DOHH2 (cell line): ENCODE data around the gene RNF39.

ENCODE experiments used
- H3F3A ChIP-seq: fragments of 200-600 bp; sonication (generic), shearing (Covaris generic); 2 replicates; pipeline ENCODE4 v1.6.0; 2016; ENCODE audit warnings: antibody characterized with exemption, mild to moderate bottlenecking; ENCODE audit not compliant: control insufficient read depth, insufficient read depth
- H3K27ac ChIP-seq: fragments of 200-600 bp; sonication (generic); 2 replicates; pipeline ENCODE4 v1.5.1; 2014; ENCODE audit warnings: low read depth, mild to moderate bottlenecking, low read length, moderate library complexity
- H3K27me3 ChIP-seq: fragments of 200-600 bp; sonication (generic); 2 replicates; pipeline ENCODE4 v1.6.1; 2014; ENCODE audit warnings: mild to moderate bottlenecking, low read length, mixed read lengths; ENCODE audit not compliant: control insufficient read depth
- H3K36me3 ChIP-seq: fragments of 200-600 bp; sonication (generic); 2 replicates; pipeline ENCODE4 v1.6.1; 2014; ENCODE audit warnings: mild to moderate bottlenecking, low read length, moderate library complexity, mixed read lengths; ENCODE audit not compliant: control insufficient read depth
- H3K4me1 ChIP-seq: fragments of 200-600 bp; sonication (generic); 2 replicates; pipeline ENCODE4 v1.6.1; 2014; ENCODE audit warnings: mild to moderate bottlenecking, low read length, mixed read lengths; ENCODE audit not compliant: control insufficient read depth
- H3K4me2 ChIP-seq: fragments of 200-600 bp; sonication (generic); 2 replicates; pipeline ENCODE4 v1.6.0; 2014; ENCODE audit warnings: mild to moderate bottlenecking, low read length, moderate library complexity
- H3K4me3 ChIP-seq: fragments of 200-600 bp; sonication (generic); 2 replicates; pipeline ENCODE4 v1.5.1; 2014; ENCODE audit warnings: mild to moderate bottlenecking, low read length, mixed read lengths
- H3K79me2 ChIP-seq: fragments of 200-600 bp; sonication (generic); 2 replicates; pipeline ENCODE4 v1.6.1; 2014; ENCODE audit warnings: mild to moderate bottlenecking, low read length, mixed read lengths; ENCODE audit not compliant: control insufficient read depth
- H3K9me2 ChIP-seq: fragments of 200-600 bp; sonication (generic); replicated peaks from 2 replicates; pipeline ENCODE4 v1.6.1; 2014; ENCODE audit warnings: mild to moderate bottlenecking, low read length, mixed read lengths; ENCODE audit not compliant: control insufficient read depth
- H3K9me3 ChIP-seq: fragments of 200-600 bp; sonication (generic); 2 replicates; pipeline ENCODE4 v1.6.1; 2014; ENCODE audit warnings: antibody characterized with exemption, low read length, mixed read lengths; ENCODE audit not compliant: control insufficient read depth, insufficient read depth
- H4K20me1 ChIP-seq: fragments of 200-600 bp; sonication (generic); 2 replicates; pipeline ENCODE4 v1.6.0; 2014; ENCODE audit warnings: low read depth, mild to moderate bottlenecking, antibody characterized with exemption, low read length, moderate library complexity; ENCODE audit not compliant: control insufficient read depth, insufficient read depth
- CTCF ChIP-seq: fragments of 200-600 bp; sonication (generic); IDR thresholded peaks from one replicate; pipeline ENCODE4 v1.5.1; 2014; ENCODE audit warnings: antibody characterized with exemption, mild to moderate bottlenecking, low read depth, low read length; ENCODE audit not compliant: poor library complexity, severe bottlenecking
- EZH2phosphoT487 ChIP-seq: fragments of 200-600 bp; sonication (generic); IDR thresholded peaks from 2 replicates; pipeline ENCODE4 v1.6.1; 2017; ENCODE audit warnings: borderline replicate concordance, mild to moderate bottlenecking, antibody characterized with exemption, low read length, moderate library complexity, mixed read lengths

The RNF39 gene

DNA sequence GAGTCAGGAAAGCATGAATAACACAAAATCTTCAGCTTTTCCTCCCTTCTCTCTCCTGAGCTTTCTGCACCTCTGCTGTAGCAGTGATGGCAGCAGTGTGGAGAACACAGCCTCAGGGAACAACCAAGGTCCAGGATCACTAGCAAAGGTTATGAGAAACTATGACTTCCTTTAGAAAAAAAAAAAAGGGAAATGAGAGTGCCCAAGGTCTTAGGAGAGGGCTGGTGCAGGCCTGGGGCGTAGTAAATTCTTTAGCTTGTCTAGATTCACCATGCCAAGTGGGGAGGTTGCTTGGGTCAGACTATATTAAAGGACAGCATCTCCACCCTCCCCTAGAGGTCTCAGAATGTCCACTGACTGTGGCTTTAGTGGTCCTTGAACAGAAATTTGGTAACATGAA lies 54.9 kb downstream of the RNF39 start:
- TF ChIP-seq CTCF (no peak), EZH2phosphoT487 (no peak)
- Histone ChIP-seq H3K79me2 (no peaks in the 10 kb centered on the region), H3K27me3 (no peaks in the 10 kb centered on the region)

More for the DNA sequence above, 54.9 kb downstream of the RNF39 start:
- no peaks in the 10 kb centered on the region for H4K20me1 ChIP-seq
- H3K4me3 ChIP-seq, result no peak overlapping the region
- no peaks in the 10 kb centered on the region for H3K9me3 ChIP-seq
- no peaks in the 10 kb centered on the region for H3F3A ChIP-seq
- no peaks in the 10 kb centered on the region for H3K9me2 ChIP-seq
- H3K36me3 ChIP-seq, result no peaks in the 10 kb centered on the region
- no peaks in the 10 kb centered on the region for H3K4me1 ChIP-seq
- H3K4me2 ChIP-seq, result no peak overlapping the region
- no peak overlapping the region for H3K27ac ChIP-seq
